ENCODE results near the gene DVL1. TPM values are rescaled to one million over a fixed set of nuclear protein-coding genes. Genes with fewer than 3 reads are reported as not detected.

The DVL1 gene
- total and polyA plus RNA-seq, 2 of the 13 experiments (the other 11 are each of a cell fraction or from before 2014, with no cell fraction given), result 30.8 to 60.4 TPM

DNA sequence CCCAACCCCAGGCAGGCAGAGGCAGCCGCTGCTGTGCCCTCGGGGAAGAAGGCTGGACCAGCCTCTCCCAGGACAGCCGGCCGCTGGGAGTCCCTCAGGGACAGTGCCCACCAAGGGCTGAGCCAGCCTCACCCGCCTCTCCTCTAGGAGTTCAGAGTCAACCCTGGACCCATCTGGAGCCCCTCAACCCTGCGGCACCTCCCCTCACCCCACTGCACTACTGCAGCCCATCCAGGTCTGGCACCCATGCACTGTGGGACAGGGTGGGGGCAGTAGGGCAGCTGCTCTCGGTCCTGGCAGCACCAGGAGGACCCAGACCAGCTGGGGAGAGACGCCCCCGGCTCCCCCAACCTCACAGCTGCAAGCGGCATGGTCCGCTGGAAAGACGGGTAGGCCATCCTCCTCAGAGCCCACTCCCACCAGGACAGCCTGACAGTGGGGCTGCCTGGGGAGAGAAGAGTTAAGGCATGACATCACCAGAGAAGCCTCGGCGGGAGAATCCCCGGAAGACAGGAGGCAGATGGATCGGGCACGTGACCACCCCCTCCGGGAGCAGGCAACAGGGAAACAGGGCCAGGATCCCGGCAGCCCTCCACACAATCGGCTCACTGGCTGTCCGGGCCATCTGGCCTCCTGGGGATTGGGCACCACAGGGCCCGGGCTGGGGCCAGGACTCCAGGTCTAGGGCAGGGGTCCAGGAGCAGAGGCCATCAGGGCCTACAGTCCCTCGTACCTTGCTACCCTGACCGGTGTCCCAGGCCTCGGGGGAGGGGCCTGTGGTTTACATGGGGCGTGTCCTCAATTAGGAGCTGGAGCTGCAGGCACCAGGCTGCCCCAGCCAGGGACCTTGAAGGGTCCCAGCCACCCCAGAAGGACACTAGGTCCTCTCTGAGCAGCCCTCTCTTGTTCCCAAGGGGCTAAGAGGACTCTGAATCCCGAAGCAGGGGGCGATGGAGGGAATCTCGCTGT is 44.6 kb downstream of the DVL1 start (continued):
- TF ChIP-seq HHEX (CRISPR knock-in tag; IDR thresholded peaks at IDR 0.05), result no peak
- 0 out of 2 replicates have a peak, but pooled peaks have one; percentile 39 for TF ChIP-seq TOPORS (CRISPR knock-in tag; IDR thresholded peaks at IDR 0.05)
- peak; percentile 50; the same call in 1 of the 2 replicates for TF ChIP-seq ZFY (CRISPR knock-in tag; IDR thresholded peaks at IDR 0.05)
- TF ChIP-seq HOXA9 (CRISPR knock-in tag; IDR thresholded peaks at IDR 0.05; ENCODE audit: borderline replicate concordance), result no peak
- TF ChIP-seq, protein P1, sequence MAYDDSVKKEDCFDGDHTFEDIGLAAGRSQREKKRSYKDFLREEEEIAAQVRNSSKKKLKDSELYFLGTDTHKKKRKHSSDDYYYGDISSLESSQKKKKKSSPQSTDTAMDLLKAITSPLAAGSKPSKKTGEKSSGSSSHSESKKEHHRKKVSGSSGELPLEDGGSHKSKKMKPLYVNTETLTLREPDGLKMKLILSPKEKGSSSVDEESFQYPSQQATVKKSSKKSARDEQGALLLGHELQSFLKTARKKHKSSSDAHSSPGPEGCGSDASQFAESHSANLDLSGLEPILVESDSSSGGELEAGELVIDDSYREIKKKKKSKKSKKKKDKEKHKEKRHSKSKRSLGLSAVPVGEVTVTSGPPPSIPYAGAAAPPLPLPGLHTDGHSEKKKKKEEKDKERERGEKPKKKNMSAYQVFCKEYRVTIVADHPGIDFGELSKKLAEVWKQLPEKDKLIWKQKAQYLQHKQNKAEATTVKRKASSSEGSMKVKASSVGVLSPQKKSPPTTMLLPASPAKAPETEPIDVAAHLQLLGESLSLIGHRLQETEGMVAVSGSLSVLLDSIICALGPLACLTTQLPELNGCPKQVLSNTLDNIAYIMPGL (CRISPR knock-in tag; IDR thresholded peaks at IDR 0.05; ENCODE audit: borderline replicate concordance in 1 of 2, low read depth in 1 of 2), result no peak; a peak in 1 of 4 replicates
- TF ChIP-seq ZNF619 (CRISPR knock-in tag; IDR thresholded peaks at IDR 0.05), result no peak
- no peak for TF ChIP-seq CREB1 (IDR thresholded peaks at IDR 0.05)
- peak; percentile 62 for TF ChIP-seq CREB1 (CRISPR knock-in tag; IDR thresholded peaks at IDR 0.05)
- no peak for TF ChIP-seq SUZ12 (IDR thresholded peaks at IDR 0.05; ENCODE audit: low read depth, low read length)
- 0 out of 2 replicates have a peak, but pooled peaks have one; percentile 37 for TF ChIP-seq ZBTB3 (CRISPR knock-in tag; IDR thresholded peaks at IDR 0.05; ENCODE audit: borderline replicate concordance, low read depth)
- TF ChIP-seq, protein P2, sequence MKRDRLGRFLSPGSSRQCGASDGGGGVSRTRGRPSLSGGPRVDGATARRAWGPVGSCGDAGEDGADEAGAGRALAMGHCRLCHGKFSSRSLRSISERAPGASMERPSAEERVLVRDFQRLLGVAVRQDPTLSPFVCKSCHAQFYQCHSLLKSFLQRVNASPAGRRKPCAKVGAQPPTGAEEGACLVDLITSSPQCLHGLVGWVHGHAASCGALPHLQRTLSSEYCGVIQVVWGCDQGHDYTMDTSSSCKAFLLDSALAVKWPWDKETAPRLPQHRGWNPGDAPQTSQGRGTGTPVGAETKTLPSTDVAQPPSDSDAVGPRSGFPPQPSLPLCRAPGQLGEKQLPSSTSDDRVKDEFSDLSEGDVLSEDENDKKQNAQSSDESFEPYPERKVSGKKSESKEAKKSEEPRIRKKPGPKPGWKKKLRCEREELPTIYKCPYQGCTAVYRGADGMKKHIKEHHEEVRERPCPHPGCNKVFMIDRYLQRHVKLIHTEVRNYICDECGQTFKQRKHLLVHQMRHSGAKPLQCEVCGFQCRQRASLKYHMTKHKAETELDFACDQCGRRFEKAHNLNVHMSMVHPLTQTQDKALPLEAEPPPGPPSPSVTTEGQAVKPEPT (CRISPR knock-in tag; IDR thresholded peaks at IDR 0.05; ENCODE audit: low read depth), result peak; percentile 43; the same call in 1 of the 2 replicates
- TF ChIP-seq EHMT2 (IDR thresholded peaks at IDR 0.05; ENCODE audit: borderline replicate concordance, low read depth, low read length), result no peak
- TF ChIP-seq, protein P3, sequence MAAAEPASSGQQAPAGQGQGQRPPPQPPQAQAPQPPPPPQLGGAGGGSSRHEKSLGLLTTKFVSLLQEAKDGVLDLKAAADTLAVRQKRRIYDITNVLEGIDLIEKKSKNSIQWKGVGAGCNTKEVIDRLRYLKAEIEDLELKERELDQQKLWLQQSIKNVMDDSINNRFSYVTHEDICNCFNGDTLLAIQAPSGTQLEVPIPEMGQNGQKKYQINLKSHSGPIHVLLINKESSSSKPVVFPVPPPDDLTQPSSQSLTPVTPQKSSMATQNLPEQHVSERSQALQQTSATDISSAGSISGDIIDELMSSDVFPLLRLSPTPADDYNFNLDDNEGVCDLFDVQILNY (CRISPR knock-in tag; conservative IDR thresholded peaks at IDR 0.05), result no peak
- no peak for TF ChIP-seq ZNF180 (CRISPR knock-in tag; IDR thresholded peaks at IDR 0.05; ENCODE audit: borderline replicate concordance, low read depth)
- TF ChIP-seq ZNF777 (CRISPR knock-in tag; IDR thresholded peaks at IDR 0.05), result no peak
- peak; percentile 33; the same call in 1 of the 2 replicates for TF ChIP-seq NR2C2 (CRISPR knock-in tag; IDR thresholded peaks at IDR 0.05; ENCODE audit: borderline replicate concordance)
- TF ChIP-seq NFIB (CRISPR knock-in tag; IDR thresholded peaks at IDR 0.05; ENCODE audit: borderline replicate concordance), result no peak
- TF ChIP-seq NFATC3 (CRISPR knock-in tag; IDR thresholded peaks at IDR 0.05), result no peak
- TF ChIP-seq ZNF674 (CRISPR knock-in tag; IDR thresholded peaks at IDR 0.05; ENCODE audit: low read depth), result no peak
- no peak for TF ChIP-seq HMG20A (CRISPR knock-in tag; IDR thresholded peaks at IDR 0.05; ENCODE audit: borderline replicate concordance)
- TF ChIP-seq GABPB1 (CRISPR knock-in tag; IDR thresholded peaks at IDR 0.05), result peak; percentile 82
- TF ChIP-seq ZNF557 (CRISPR knock-in tag; IDR thresholded peaks at IDR 0.05), result no peak
- TF ChIP-seq RAD21 (CRISPR knock-in tag; IDR thresholded peaks at IDR 0.05), result no peak
- TF ChIP-seq, protein P4, sequence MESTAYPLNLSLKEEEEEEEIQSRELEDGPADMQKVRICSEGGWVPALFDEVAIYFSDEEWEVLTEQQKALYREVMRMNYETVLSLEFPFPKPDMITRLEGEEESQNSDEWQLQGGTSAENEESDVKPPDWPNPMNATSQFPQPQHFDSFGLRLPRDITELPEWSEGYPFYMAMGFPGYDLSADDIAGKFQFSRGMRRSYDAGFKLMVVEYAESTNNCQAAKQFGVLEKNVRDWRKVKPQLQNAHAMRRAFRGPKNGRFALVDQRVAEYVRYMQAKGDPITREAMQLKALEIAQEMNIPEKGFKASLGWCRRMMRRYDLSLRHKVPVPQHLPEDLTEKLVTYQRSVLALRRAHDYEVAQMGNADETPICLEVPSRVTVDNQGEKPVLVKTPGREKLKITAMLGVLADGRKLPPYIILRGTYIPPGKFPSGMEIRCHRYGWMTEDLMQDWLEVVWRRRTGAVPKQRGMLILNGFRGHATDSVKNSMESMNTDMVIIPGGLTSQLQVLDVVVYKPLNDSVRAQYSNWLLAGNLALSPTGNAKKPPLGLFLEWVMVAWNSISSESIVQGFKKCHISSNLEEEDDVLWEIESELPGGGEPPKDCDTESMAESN (CRISPR knock-in tag; conservative IDR thresholded peaks at IDR 0.05), result no peak

Data from HepG2 (cell line).